Endothelial cell of umbilical vein (primary cell): Measurements from ENCODE around the gene CHRNA3.

ENCODE experiments used
- CTCF ChIP-seq, 2 donors: IDR thresholded peaks; 1 replicate in 1 of 2; 2 replicates in 1 of 2; pipeline ENCODE4 v1.5.1; 2011; ENCODE audit warnings: low read length in 2 of 2, mild to moderate bottlenecking in 2 of 2, moderate library complexity in 2 of 2, control low read depth in 1 of 2, inconsistent platforms in 1 of 2, low read depth in 1 of 2; ENCODE audit not compliant: insufficient read depth in 1 of 2; ENCODE audit errors: extremely low read depth in 1 of 2
- EZH2 ChIP-seq: IDR thresholded peaks from 2 replicates; pipeline ENCODE4 v1.6.1; 2012; ENCODE audit warnings: borderline replicate concordance, low read depth, mild to moderate bottlenecking, moderate library complexity, low read length, inconsistent platforms; ENCODE audit not compliant: severe bottlenecking
- FOS ChIP-seq: IDR thresholded peaks from 2 replicates; pipeline ENCODE4 v1.6.1; 2011; ENCODE audit warnings: mild to moderate bottlenecking, low read length, moderate library complexity, borderline replicate concordance; ENCODE audit not compliant: insufficient read depth
- GATA2 ChIP-seq: IDR thresholded peaks from 2 replicates; pipeline ENCODE4 v1.7.0; 2011; ENCODE audit warnings: low read depth, mild to moderate bottlenecking, moderate library complexity, mixed read lengths, low read length; ENCODE audit not compliant: insufficient read length, insufficient read depth
- JUN ChIP-seq: IDR thresholded peaks from 2 replicates; pipeline ENCODE4 v1.6.1; 2011; ENCODE audit warnings: borderline replicate concordance, low read depth; ENCODE audit not compliant: insufficient read length, insufficient read depth
- POLR2A ChIP-seq: IDR thresholded peaks from 2 replicates; pipeline ENCODE4 v1.6.1; 2012; ENCODE audit warnings: low read depth, mild to moderate bottlenecking, control low read depth, low read length
- POLR2AphosphoS5 ChIP-seq: IDR thresholded peaks from 2 replicates; pipeline ENCODE4 v1.6.1; 2012; ENCODE audit warnings: low read depth, mild to moderate bottlenecking, control low read depth, low read length, moderate library complexity; ENCODE audit not compliant: insufficient read depth

- TF ChIP-seq EZH2 (no peak), POLR2AphosphoS5 (no peak), CTCF (IDR thresholded peaks at IDR 0.05; ENCODE audit: extremely low read depth in 1 of 2, insufficient read depth in 1 of 2, low read depth in 1 of 2, low read length in 2 of 2) (no peak), JUN (no peak), POLR2A (no peak), FOS (no peak), GATA2 (no peak)
Observed at GRCh38 chr15:78628227-78628626, 7.4 kb upstream of the CHRNA3 start.
